NCI-H2171 (cell line): ENCODE results near the gene EFCAB9.

Experiments used
- DNase-seq: peaks from one replicate; lab custom pipeline; 2025; lab: John Stamatoyannopoulos, UW

EFCAB9 gene

DNA sequence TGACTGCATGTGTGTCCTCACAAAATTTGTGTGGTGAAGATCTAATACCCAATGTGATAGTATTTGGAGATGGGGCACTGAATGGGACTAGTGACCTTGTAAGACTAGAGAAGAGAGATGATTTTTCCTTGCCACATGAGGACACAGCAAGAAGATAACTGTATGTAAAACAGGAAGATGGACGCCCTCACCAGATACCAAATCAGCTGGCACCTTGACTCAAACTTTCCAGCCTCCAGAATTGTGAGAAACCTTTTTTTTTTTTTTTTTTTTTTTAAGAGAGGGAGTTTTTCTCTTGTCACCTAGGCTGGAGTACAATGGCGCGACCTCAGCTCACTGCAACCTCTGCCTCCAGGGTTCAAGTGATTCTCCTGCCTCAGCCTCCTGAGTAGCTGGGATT lies 49.3 kb downstream of the EFCAB9 start:
- no peak for DNase-seq

DNA sequence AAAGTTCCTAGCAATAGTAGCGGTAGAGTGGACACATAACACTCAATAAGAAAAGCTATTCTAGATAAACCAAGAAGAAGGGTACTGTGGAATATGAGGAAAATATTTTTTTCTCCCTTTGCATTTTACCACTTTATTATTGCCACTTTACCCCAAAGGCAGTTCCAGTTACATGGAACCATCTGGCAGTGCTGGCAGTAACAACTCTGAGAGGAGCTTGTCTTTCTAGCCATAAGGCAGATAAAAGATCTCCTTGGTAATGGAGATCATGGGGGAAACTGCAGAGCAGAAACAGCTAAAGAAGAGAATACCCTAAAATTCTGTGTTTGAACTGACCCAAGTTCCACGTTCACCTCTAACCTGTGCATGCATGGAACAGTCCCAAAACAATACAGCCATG lies 51.1 kb downstream of the EFCAB9 start:
- DNase-seq: peak; percentile 23

DNA sequence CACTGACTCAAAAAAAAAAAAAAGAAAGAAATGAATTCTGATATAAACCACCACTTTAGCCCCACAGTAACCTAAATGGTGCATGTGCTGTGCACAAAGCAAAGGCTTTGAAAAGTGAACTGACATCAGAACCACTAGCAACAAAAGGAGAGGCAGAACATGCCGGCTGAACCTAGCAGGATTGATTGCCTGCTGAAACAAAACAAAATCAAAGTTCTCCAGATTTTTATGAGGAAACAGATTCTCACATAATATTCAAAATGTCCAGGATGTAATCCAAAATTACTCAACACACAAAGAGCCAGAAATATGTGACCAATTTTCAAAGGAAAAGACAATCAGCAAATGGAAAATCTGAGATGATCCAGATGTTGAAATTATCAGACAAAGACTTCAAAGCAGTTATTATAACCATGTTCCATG lies 51.7 kb downstream of the EFCAB9 start:
- DNase-seq: no peak

DNA sequence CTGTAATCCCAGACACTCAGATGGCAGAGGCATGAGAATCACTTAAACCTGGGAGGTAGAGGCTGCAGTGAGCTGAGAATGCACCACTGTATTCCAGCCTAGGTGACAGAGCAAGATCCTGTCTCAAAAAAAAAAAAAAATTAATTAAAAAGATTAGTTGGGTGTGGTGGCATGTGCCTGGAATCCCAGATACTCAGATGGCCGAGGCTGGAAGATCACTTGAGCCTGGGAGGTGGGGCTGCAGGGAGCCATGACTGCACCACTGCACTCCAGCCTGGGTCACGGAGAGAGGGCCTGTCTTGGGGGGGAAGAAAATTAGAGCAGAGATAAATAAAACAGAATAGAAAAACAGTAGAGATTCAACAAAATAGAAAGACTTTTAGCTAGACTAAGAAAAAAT lies 54.7 kb downstream of the EFCAB9 start:
- DNase-seq: no peak

DNA sequence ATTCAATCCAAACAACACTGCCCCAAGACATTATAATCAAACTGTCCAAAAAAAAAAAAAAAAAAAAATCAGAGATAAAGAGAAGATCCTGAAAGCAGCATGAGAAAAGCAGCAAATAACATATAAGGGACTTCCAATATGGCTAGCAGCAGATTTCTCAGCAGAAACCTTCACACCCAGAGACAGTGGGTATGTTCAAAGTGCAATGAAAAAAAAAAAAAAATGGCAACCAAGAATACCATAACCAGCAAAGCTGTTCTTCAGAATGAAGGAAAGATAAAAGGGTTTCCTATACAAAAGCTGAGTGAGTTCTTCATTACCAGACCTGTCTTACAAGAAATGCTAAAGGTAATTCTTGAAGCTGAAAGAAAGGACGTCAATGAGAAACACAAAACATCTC lies 57.4 kb downstream of the EFCAB9 start:
- no peak for DNase-seq

DNA sequence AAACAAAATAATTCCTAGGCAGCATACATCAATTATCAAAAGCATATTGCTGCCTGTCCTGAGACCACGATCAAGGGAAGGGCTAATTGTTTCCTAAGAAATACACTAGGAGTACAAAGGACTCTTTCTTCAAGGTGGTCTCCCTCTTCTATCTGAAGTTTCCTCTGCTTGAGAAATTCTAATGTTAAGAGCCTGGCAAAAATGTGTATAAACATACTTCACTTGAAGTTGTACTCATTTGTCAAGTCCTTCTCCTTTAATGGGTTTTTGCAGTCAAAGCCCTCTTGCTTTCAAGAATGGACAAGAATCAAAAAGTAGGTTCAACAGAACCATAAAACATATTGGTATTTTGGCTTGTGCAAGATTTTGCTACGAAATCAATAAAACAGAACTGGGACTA lies 58.5 kb downstream of the EFCAB9 start:
- no peak for DNase-seq
